Colonic mucosa (tissue), 4 donors: ENCODE measurements around the gene NRK. TPM values are rescaled to one million over a fixed set of nuclear protein-coding genes. Genes with fewer than 3 reads are reported as not detected.
"Not testable (repeated sequence)": the region's sequence is repeated elsewhere in the genome, so short reads cannot be mapped to it uniquely, and the experiment has no call there.

ENCODE experiments used
- DNase-seq: peaks from one replicate; pipeline ENCODE4 v3.0.0-alpha.2; 2020
- H3K27ac ChIP-seq: fragments of 200-600 bp; one replicate; pipeline ENCODE4 v1.8.0; 2021
- H3K27me3 ChIP-seq: fragments of 200-600 bp; one replicate; pipeline ENCODE4 v1.8.0; 2021
- H3K36me3 ChIP-seq: fragments of 200-600 bp; one replicate; pipeline ENCODE4 v1.8.0; 2021
- H3K4me1 ChIP-seq: fragments of 200-600 bp; one replicate; pipeline ENCODE4 v1.8.0; 2021; ENCODE audit warnings: mild to moderate bottlenecking
- H3K4me3 ChIP-seq: fragments of 200-600 bp; one replicate; pipeline ENCODE4 v1.8.0; 2021
- H3K9ac ChIP-seq, 2 donors: one replicate each; pipeline ENCODE4 v1.7.0; 2013; ENCODE audit warnings: control low read depth in 2 of 2, low read depth in 2 of 2, low read length in 2 of 2
- H3K9me3 ChIP-seq: fragments of 200-600 bp; one replicate; pipeline ENCODE4 v1.8.0; 2021
- intact Hi-C: fragments of 100-400 bp; cut with DNase I; formaldehyde crosslinking; loops from one replicate; pipeline ENCODE4 v1.14.1; 2022
- total RNA-seq, 2 donors: library from RNA; stranded (reverse); fragmentation: NEBNext Ultra II Directional in 1 of 2; extraction: Animal tissue kit (Norgen Biotek cat#: 25700) in 1 of 2; gene quantifications; one replicate each; pipeline ENCODE4 v1.2.1, GENCODE V29; 2021
- TF ChIP-seq, protein P1 (sequence below): fragments of 200-600 bp; IDR thresholded peaks from one replicate; pipeline ENCODE4 v1.8.0; 2022; ENCODE audit warnings: antibody characterized with exemption, mild to moderate bottlenecking
- donor health status: healthy.
- donor health status: DM: no; HTN: no; CAD: no.
- donor health status: DM: no; HTN: no; CAD: no.

NRK gene
- total RNA-seq, 2 donors from 2014 or later: 0.27 to 0.30 TPM

DNA sequence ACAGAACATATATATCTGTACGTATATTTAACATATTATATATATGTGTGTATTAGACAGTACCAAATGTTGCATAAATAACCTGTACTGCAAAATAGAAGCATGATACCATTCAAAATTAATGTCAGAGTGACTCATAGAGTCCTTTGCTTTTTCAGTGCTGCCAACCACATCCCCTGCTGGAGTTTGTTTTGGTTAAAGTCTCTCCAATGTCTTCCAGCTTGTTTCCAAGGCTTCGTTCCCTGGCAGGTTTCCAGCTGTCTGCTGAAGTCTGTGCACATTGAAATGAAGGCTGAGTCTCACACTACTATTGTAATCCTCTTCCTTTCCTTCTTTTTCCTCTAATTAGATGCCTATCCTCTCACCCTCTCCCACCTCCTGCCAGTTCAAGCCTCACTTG lies 14.9 kb downstream of the NRK start:
- H3K9ac ChIP-seq: no peak overlapping the region
- H3K27me3 ChIP-seq: no peaks in the 10 kb centered on the region
- no peak overlapping the region for H3K4me3 ChIP-seq
- H3K4me1 ChIP-seq: no peaks in the 10 kb centered on the region
- no peaks in the 10 kb centered on the region for H3K36me3 ChIP-seq
- intact Hi-C loops: no loop called here
- DNase-seq: no peak
- no peak overlapping the region for H3K27ac ChIP-seq
- TF ChIP-seq, protein P1, sequence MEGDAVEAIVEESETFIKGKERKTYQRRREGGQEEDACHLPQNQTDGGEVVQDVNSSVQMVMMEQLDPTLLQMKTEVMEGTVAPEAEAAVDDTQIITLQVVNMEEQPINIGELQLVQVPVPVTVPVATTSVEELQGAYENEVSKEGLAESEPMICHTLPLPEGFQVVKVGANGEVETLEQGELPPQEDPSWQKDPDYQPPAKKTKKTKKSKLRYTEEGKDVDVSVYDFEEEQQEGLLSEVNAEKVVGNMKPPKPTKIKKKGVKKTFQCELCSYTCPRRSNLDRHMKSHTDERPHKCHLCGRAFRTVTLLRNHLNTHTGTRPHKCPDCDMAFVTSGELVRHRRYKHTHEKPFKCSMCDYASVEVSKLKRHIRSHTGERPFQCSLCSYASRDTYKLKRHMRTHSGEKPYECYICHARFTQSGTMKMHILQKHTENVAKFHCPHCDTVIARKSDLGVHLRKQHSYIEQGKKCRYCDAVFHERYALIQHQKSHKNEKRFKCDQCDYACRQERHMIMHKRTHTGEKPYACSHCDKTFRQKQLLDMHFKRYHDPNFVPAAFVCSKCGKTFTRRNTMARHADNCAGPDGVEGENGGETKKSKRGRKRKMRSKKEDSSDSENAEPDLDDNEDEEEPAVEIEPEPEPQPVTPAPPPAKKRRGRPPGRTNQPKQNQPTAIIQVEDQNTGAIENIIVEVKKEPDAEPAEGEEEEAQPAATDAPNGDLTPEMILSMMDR: no peak
- H3K9me3 ChIP-seq: no peaks in the 10 kb centered on the region

DNA sequence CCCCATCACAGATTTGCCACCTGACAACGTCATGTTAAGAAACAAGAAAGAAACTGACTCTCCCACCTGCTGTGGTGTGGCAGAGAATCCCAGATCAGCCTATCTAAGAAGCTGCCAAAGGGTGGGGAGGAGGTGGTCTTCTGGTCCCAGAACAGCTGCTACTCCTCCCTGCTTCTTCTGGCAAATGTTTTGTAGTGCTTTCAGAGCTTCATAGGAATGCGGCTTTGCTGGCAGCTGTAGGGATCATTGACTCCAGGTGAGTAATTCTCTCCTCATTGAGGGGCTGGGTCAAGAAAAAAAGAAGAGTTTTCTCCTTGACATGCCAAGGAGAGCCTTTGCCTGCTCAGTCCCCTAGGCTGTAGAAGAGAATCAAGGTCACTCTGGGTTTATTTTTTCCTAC lies 23.3 kb downstream of the NRK start:
- TF ChIP-seq, protein P1: no peak
- H3K9me3 ChIP-seq: no peaks in the 10 kb centered on the region
- no peaks in the 10 kb centered on the region for H3K27me3 ChIP-seq
- H3K27ac ChIP-seq: no peak overlapping the region
- no peaks in the 10 kb centered on the region for H3K4me1 ChIP-seq
- H3K36me3 ChIP-seq: no peaks in the 10 kb centered on the region
- no peak overlapping the region for H3K9ac ChIP-seq
- intact Hi-C loops: no loop called here
- no peak overlapping the region for H3K4me3 ChIP-seq
- no peak for DNase-seq

DNA sequence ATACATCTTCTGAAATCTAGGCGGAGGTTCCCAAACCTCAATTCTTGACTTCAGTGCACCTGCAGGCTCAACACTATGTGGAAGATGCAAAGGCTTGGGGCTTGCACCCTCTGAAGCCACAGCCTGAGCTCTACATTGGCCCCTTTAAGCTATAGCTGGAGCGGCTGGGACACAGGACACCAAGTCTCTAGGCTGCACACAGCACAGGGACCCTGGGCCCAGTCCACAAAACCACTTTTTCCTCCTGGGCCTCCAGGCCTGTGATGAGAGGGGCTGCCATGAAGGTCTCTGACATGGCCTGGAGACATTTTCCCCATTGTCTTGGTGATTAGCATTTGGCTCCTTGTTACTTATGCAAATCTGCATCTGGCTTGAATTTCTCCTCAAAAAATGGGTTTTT lies 27.8 kb downstream of the NRK start:
- H3K27ac ChIP-seq, H3K9me3 ChIP-seq, H3K27me3 ChIP-seq, H3K36me3 ChIP-seq, H3K9ac ChIP-seq, H3K4me1 ChIP-seq, H3K4me3 ChIP-seq, DNase-seq, intact Hi-C loops: not testable (repeated sequence)

DNA sequence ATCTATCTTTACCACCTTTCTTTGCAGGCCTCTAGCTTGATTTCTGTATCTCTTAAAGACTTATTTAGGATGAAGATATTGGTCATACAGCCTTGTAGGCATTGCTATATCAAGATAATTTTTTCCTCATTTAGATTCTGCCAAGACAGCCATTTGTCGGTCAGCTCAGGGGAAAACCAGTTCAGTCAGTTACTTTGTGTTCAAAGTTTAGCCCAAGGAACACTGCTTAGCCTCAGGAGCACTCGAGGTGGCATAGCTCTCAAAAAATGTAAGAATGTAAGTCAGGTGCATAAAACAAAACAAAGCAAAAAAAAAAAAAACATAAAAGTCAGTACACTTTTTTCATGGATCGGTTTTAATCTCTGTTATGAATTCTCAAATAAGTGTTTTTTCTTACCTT lies 43.4 kb downstream of the NRK start:
- Histone ChIP-seq H3K27me3 (no peaks in the 10 kb centered on the region), H3K4me3 (no peak overlapping the region), H3K36me3 (no peaks in the 10 kb centered on the region), H3K9ac (no peak overlapping the region), H3K9me3 (no peaks in the 10 kb centered on the region), H3K4me1 (no peaks in the 10 kb centered on the region), H3K27ac (no peak overlapping the region)
- TF ChIP-seq, protein P1: no peak
- intact Hi-C loops: no loop called here
- no peak for DNase-seq

DNA sequence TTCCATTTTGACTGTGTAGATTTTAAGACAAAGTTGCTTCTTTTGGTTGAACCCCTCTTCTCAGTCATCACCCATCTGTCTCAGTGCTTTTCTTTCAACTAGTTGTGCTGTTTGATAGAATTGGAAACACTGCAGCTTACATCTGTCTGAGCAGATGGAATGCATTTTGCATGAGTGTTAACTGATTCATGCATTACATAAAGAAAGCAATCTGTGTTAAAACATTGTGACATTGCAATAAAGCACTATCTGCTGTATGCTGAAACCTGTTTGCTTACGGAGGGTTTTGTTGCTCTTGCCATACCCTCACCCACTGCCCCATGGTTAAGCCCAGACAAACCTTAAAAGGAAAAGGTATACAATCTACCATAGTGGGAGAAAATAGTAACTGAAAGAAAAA lies 47.4 kb downstream of the NRK start:
- Histone ChIP-seq H3K27me3 (no peaks in the 10 kb centered on the region), H3K27ac (no peak overlapping the region), H3K4me1 (no peaks in the 10 kb centered on the region), H3K4me3 (no peak overlapping the region), H3K9ac (no peak overlapping the region), H3K36me3 (no peaks in the 10 kb centered on the region), H3K9me3 (no peaks in the 10 kb centered on the region)
- no peak for DNase-seq
- intact Hi-C loops: loop anchor here (10.0 kb wide), 1 partner anchor 525 kb away; no protein-coding TSS in a partner anchor
- TF ChIP-seq, protein P1: no peak

DNA sequence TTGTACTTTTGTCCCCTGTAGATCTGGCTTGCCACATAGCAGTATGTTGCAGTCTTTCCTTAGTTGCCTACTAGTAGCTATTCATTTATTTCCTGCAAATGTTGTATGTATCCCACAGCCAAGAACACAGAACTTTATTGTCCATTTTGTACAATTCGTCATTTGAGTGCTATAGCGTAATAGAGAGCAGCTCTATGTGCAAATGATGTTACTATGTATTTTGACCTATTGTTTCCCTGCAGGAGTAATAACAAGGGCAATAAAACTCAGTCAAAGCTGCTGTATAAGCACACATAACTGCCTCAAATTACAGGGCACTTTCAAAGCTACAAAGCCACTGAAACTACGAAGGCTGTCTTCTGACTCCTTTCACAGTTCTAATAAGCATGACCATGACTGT lies 48.1 kb downstream of the NRK start:
- intact Hi-C loops: loop anchor here (10.0 kb wide), 1 partner anchor 524 kb away; no protein-coding TSS in a partner anchor
- no peaks in the 10 kb centered on the region for H3K9me3 ChIP-seq
- no peak overlapping the region for H3K27ac ChIP-seq
- no peaks in the 10 kb centered on the region for H3K27me3 ChIP-seq
- DNase-seq: no peak
- H3K9ac ChIP-seq: no peak overlapping the region
- no peaks in the 10 kb centered on the region for H3K36me3 ChIP-seq
- TF ChIP-seq, protein P1: no peak
- no peak overlapping the region for H3K4me3 ChIP-seq
- no peaks in the 10 kb centered on the region for H3K4me1 ChIP-seq
